CD14-positive monocyte (primary cell): ENCODE measurements around the gene SFRP4. TPM values are rescaled to one million over a fixed set of nuclear protein-coding genes. Genes with fewer than 3 reads are reported as not detected.

Experiments used
- DNase-seq, 3 donors: peaks; one replicate each; pipeline ENCODE4 v3.0.0-alpha.2; 2011 to 2022
- H2AFZ ChIP-seq: 2 replicates; pipeline ENCODE4 v1.6.0; 2012; ENCODE audit warnings: mild to moderate bottlenecking, low read depth, low read length, inconsistent platforms; ENCODE audit not compliant: insufficient read depth, poor library complexity, severe bottlenecking
- H3K27ac ChIP-seq, 2 donors: 1 replicate in 1 of 2; 2 replicates in 1 of 2; pipeline ENCODE4 v1.5.1; 2012 to 2013; ENCODE audit warnings: low read length in 2 of 2, control low read depth in 1 of 2, inconsistent platforms in 1 of 2, low read depth in 1 of 2, mild to moderate bottlenecking in 1 of 2
- H3K27me3 ChIP-seq, 2 donors: one replicate each; pipeline versions ENCODE4 v1.6.0 to v1.6.1; 2011 to 2013; ENCODE audit warnings: low read length in 2 of 2; ENCODE audit not compliant: control insufficient read depth in 2 of 2, insufficient read depth in 2 of 2
- H3K36me3 ChIP-seq, 2 donors: replicated peaks in 1 of 2; 1 replicate in 1 of 2; 2 replicates in 1 of 2; pipeline versions ENCODE4 v1.5.1 to v1.6.1; 2012 to 2013; ENCODE audit warnings: low read length in 2 of 2, control low read depth in 1 of 2, inconsistent platforms in 1 of 2, mild to moderate bottlenecking in 1 of 2; ENCODE audit not compliant: insufficient read depth in 2 of 2, control insufficient read depth in 1 of 2
- H3K4me1 ChIP-seq, 2 donors: 1 replicate in 1 of 2; 2 replicates in 1 of 2; pipeline versions ENCODE4 v1.5.1 to v1.6.1; 2012 to 2013; ENCODE audit warnings: low read length in 2 of 2, control low read depth in 1 of 2, inconsistent platforms in 1 of 2, mild to moderate bottlenecking in 1 of 2, moderate library complexity in 1 of 2; ENCODE audit not compliant: insufficient read depth in 2 of 2, control insufficient read depth in 1 of 2
- H3K4me2 ChIP-seq: replicated peaks from 2 replicates; pipeline ENCODE3; 2012; ENCODE audit warnings: low read length, moderate library complexity, mild to moderate bottlenecking; ENCODE audit not compliant: poor library complexity, severe bottlenecking; ENCODE audit errors: extremely low read depth
- H3K4me3 ChIP-seq, 3 experiments: fragments of 200-600 bp in 1 of 3; sonication (generic) in 1 of 3; replicated peaks in 1 of 3; 1 replicate in 2 of 3; 2 replicates in 1 of 3; pipeline ENCODE4 v1.5.1; 2011 to 2013; ENCODE audit warnings: low read length in 3 of 3, mild to moderate bottlenecking in 3 of 3, control low read depth in 2 of 3, low read depth in 2 of 3, inconsistent platforms in 1 of 3, moderate library complexity in 1 of 3
- H3K79me2 ChIP-seq: 2 replicates; pipeline ENCODE4 v1.6.0; 2012; ENCODE audit warnings: mild to moderate bottlenecking, control low read depth, inconsistent platforms, low read length, moderate library complexity; ENCODE audit not compliant: insufficient read depth
- H3K9ac ChIP-seq: 2 replicates; pipeline ENCODE4 v1.6.0; 2017; ENCODE audit warnings: low read length, mild to moderate bottlenecking; ENCODE audit not compliant: insufficient read depth, poor library complexity, severe bottlenecking
- H3K9me3 ChIP-seq, 2 donors: replicated peaks in 1 of 2; 1 replicate in 1 of 2; 2 replicates in 1 of 2; pipeline versions ENCODE4 v1.5.1 to v1.6.1; 2012 to 2013; ENCODE audit warnings: low read length in 2 of 2, control low read depth in 1 of 2; ENCODE audit not compliant: control insufficient read depth in 1 of 2, insufficient read depth in 1 of 2
- H4K20me1 ChIP-seq: 2 replicates; pipeline ENCODE4 v1.6.0; 2012; ENCODE audit warnings: mild to moderate bottlenecking, low read length, control low read depth, moderate library complexity; ENCODE audit not compliant: insufficient read depth
- H3K27ac Mint-ChIP-seq, 7 donors: one replicate each; pipeline ENCODE4 v1.8.0; 2020; ENCODE audit warnings: mild to moderate bottlenecking in 7 of 7, mixed read lengths in 7 of 7, moderate library complexity in 6 of 7, inconsistent platforms in 2 of 7
- H3K27me3 Mint-ChIP-seq, 3 donors: one replicate each; pipeline ENCODE4 v1.8.0; 2021 to 2022; ENCODE audit warnings: low read depth in 3 of 3, mild to moderate bottlenecking in 3 of 3, mixed read lengths in 3 of 3, moderate library complexity in 3 of 3, inconsistent platforms in 1 of 3
- H3K36me3 Mint-ChIP-seq, 2 donors: one replicate each; pipeline ENCODE4 v1.8.0; 2020; ENCODE audit warnings: mixed read lengths in 2 of 2, inconsistent platforms in 1 of 2, mild to moderate bottlenecking in 1 of 2
- H3K4me1 Mint-ChIP-seq: one replicate; pipeline ENCODE4 v1.8.0; 2020; ENCODE audit warnings: mild to moderate bottlenecking, mixed read lengths
- H3K4me3 Mint-ChIP-seq, 2 donors: one replicate each; pipeline ENCODE4 v1.8.0; 2020; ENCODE audit warnings: mild to moderate bottlenecking in 2 of 2, mixed read lengths in 2 of 2, moderate library complexity in 1 of 2
- H3K9me3 Mint-ChIP-seq, 7 donors: one replicate each; pipeline ENCODE4 v1.8.0; 2020 to 2022; ENCODE audit warnings: mixed read lengths in 7 of 7, mild to moderate bottlenecking in 6 of 7, moderate library complexity in 6 of 7, inconsistent platforms in 2 of 7
- CTCF ChIP-seq: fragments of 200-600 bp; IDR thresholded peaks from one replicate; pipeline ENCODE4 v1.8.0; 2022; ENCODE audit warnings: antibody characterized with exemption, mild to moderate bottlenecking
- WGBS: methylation state at CpG from one replicate; pipeline ENCODE4 v1.1.5; 2013; ENCODE audit warnings: missing lambda C conversion rate; ENCODE audit not compliant: insufficient coverage; 5-methylcytosine and 5-hydroxymethylcytosine counted together
- intact Hi-C, 2 donors: fragments of 100-400 bp; cut with micrococcal nuclease; formaldehyde crosslinking; loops; one replicate each; pipeline versions ENCODE4 v1.15.0 to v1.15.1; 2023
- polyA plus RNA-seq, 3 donors: library from polyadenylated mRNA; depleted of rRNA in 1 of 3; unstranded in 2 of 3; stranded (reverse) in 1 of 3; fragments of 300-500 nt in 2 of 3; fragments of >200 nt in 1 of 3; fragmentation: Illumina TruSeq in 2 of 3; gene quantifications; 1 replicate in 2 of 3; 2 replicates in 1 of 3; pipeline ENCODE4 v1.2.3, GENCODE V29; 2012 to 2021

SFRP4 gene
- polyA plus RNA-seq, 3 donors, result not detected

GRCh38 chr7:37925620-37926019, 9.0 kb upstream of the SFRP4 start:
- no peak overlapping the region for H3K4me3 ChIP-seq
- no peak for DNase-seq
- H4K20me1 ChIP-seq, result no peaks in the 10 kb centered on the region
- peaks cover 0 to 3% of the 10 kb centered on the region in 2 donors for H3K36me3 Mint-ChIP-seq
- H3K4me3 Mint-ChIP-seq, result no peak overlapping the region
- no peak overlapping the region for H2AFZ ChIP-seq
- H3K27ac ChIP-seq, result no peak overlapping the region
- TF ChIP-seq CTCF, result no peak
- peaks cover 0 to 6% (median 3%) of the 10 kb centered on the region in 3 donors for H3K27me3 Mint-ChIP-seq
- H3K4me1 ChIP-seq, result peaks cover 16 to 18% of the 10 kb centered on the region in 2 donors
- peaks cover 7% of the 10 kb centered on the region for H3K79me2 ChIP-seq
- WGBS, result no CpG with 5 or more reads among the region's 1 CpG
- H3K4me2 ChIP-seq, result no peak overlapping the region
- peaks cover 3 to 21% (median 14%) of the 10 kb centered on the region in 7 donors for H3K9me3 Mint-ChIP-seq
- no peaks in the 10 kb centered on the region for H3K27me3 ChIP-seq
- H3K4me1 Mint-ChIP-seq, result peaks cover 9% of the 10 kb centered on the region
- peaks cover 0 to 6% of the 10 kb centered on the region in 2 donors for H3K36me3 ChIP-seq
- H3K9ac ChIP-seq, result no peak overlapping the region
- H3K27ac Mint-ChIP-seq, result no peak overlapping the region
- intact Hi-C loops, result no loop called here
- peaks cover 2 to 14% of the 10 kb centered on the region in 2 donors for H3K9me3 ChIP-seq

- peaks cover 15% of the 10 kb centered on the region for H3K4me1 Mint-ChIP-seq
- DNase-seq, result no peak
- H3K4me3 Mint-ChIP-seq, result no peak overlapping the region
- H2AFZ ChIP-seq, result no peak overlapping the region
- H3K36me3 Mint-ChIP-seq, result peaks cover 0 to 3% of the 10 kb centered on the region in 2 donors
- no peak overlapping the region for H3K27ac Mint-ChIP-seq
- no peak overlapping the region for H3K9ac ChIP-seq
- H3K27me3 ChIP-seq, result peaks cover 0 to 2% of the 10 kb centered on the region in 2 donors
- H3K27ac ChIP-seq, result no peak overlapping the region
- H4K20me1 ChIP-seq, result no peaks in the 10 kb centered on the region
- no CpG with 5 or more reads among the region's 3 CpGs for WGBS
- peaks cover 5 to 15% (median 8%) of the 10 kb centered on the region in 3 donors for H3K27me3 Mint-ChIP-seq
- peaks cover 2 to 14% of the 10 kb centered on the region in 2 donors for H3K9me3 ChIP-seq
- H3K79me2 ChIP-seq, result peaks cover 7% of the 10 kb centered on the region
- peaks cover 0 to 6% of the 10 kb centered on the region in 2 donors for H3K36me3 ChIP-seq
- H3K9me3 Mint-ChIP-seq, result peaks cover 3 to 19% (median 14%) of the 10 kb centered on the region in 7 donors
- H3K4me3 ChIP-seq, result no peak overlapping the region
- no peak for TF ChIP-seq CTCF
- no peak overlapping the region for H3K4me2 ChIP-seq
- H3K4me1 ChIP-seq, result peaks cover 20 to 23% of the 10 kb centered on the region in 2 donors
- intact Hi-C loops, result no loop called here
These were observed 7.9 kb upstream of the SFRP4 start for GRCh38 chr7:37924491-37925041.
